C4-2B (cell line): ENCODE results near the gene APLNR.

Source experiments
- ZFX ChIP-seq: fragments of 450-650 bp; IDR thresholded peaks from 2 replicates; pipeline ENCODE4 v1.6.1; 2017
- TF ChIP-seq, protein P1 (sequence below): fragments of 450-650 bp; conservative IDR thresholded peaks from 2 replicates; pipeline ENCODE4 v1.5.1; 2017; ENCODE audit warnings: mild to moderate bottlenecking

DNA sequence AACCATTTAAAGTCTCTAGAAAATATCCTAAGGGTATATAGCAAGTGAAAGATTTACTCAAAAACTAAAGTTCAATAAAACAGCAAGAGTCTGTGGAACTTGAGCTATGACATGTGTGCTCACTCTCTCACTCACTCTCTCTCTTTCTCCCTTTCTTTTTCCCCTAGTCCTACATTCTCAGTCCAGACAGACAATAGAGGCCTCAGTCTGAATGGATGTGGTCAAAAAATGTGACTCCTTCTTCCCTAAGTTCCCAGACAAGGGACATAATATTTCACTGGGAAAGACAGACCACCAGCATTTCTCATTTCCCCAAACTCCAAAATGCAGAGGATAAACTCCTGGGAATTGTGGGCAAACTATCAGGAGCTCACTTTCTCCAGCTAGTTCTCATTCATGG is 17.6 kb upstream of the APLNR start:
- TF ChIP-seq, protein P1, sequence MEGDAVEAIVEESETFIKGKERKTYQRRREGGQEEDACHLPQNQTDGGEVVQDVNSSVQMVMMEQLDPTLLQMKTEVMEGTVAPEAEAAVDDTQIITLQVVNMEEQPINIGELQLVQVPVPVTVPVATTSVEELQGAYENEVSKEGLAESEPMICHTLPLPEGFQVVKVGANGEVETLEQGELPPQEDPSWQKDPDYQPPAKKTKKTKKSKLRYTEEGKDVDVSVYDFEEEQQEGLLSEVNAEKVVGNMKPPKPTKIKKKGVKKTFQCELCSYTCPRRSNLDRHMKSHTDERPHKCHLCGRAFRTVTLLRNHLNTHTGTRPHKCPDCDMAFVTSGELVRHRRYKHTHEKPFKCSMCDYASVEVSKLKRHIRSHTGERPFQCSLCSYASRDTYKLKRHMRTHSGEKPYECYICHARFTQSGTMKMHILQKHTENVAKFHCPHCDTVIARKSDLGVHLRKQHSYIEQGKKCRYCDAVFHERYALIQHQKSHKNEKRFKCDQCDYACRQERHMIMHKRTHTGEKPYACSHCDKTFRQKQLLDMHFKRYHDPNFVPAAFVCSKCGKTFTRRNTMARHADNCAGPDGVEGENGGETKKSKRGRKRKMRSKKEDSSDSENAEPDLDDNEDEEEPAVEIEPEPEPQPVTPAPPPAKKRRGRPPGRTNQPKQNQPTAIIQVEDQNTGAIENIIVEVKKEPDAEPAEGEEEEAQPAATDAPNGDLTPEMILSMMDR: no peak
- no peak for TF ChIP-seq ZFX
